ENCODE data around the gene NSA2.
"Not testable (repeated sequence)": the region's sequence is repeated elsewhere in the genome, so short reads cannot be mapped to it uniquely, and the experiment has no call there.

The NSA2 gene

GRCh38 chr5:74766849-74767578 lies at the start of gene NSA2, which contains the start of gene GFM2:
TSS of gene NSA2 (plus strand) at chr5:74767249. CDS start at chr5:74767361, 112 bp downstream.
TSS of gene GFM2 (minus strand) at chr5:74767117. CDS start at chr5:74763742, 3,375 bp downstream.
- DNase-seq (peak; percentile 91), ATAC-seq (peak; percentile 91)

- DNase-seq (no peak), ATAC-seq (no peak)
Observed at GRCh38 chr5:74717596-74717995, 49.5 kb upstream of the NSA2 start.

- DNase-seq (no peak), ATAC-seq (no peak)
Observed at GRCh38 chr5:74722271-74722670, 44.8 kb upstream of the NSA2 start.

GRCh38 chr5:74725331-74725730 lies 41.7 kb upstream of the NSA2 start:
- no peak for ATAC-seq
- no peak for DNase-seq

- ATAC-seq (no peak), DNase-seq (no peak)
Observed at GRCh38 chr5:74736759-74737158, 30.3 kb upstream of the NSA2 start.

- no peak for ATAC-seq
- no peak for DNase-seq
Observed at GRCh38 chr5:74738406-74738805, 28.6 kb upstream of the NSA2 start.

GRCh38 chr5:74748742-74749141 lies 18.3 kb upstream of the NSA2 start:
- ATAC-seq, DNase-seq: not testable (repeated sequence)

- ATAC-seq (peak; percentile 35), DNase-seq (no peak)
Observed at GRCh38 chr5:74761241-74761640, 5.8 kb upstream of the NSA2 start.

GRCh38 chr5:74762599-74762998 lies 4.5 kb upstream of the NSA2 start:
- ATAC-seq = peak; percentile 50
- DNase-seq = no peak

GRCh38 chr5:74763504-74763903 lies 3.5 kb upstream of the NSA2 start:
- no peak for ATAC-seq
- DNase-seq = no peak

- ATAC-seq (no peak), DNase-seq (no peak)
Observed at GRCh38 chr5:74765201-74765600, 1.8 kb upstream of the NSA2 start.

- DNase-seq (no peak), ATAC-seq (no peak)
Observed at GRCh38 chr5:74765929-74766328, 1.1 kb upstream of the NSA2 start.

- DNase-seq (no peak), ATAC-seq (no peak)
Observed at GRCh38 chr5:74766418-74766848, 616 bp upstream of the NSA2 start.

- ATAC-seq (peak; percentile 20), DNase-seq (peak; percentile 17)
Observed at GRCh38 chr5:74767579-74767913, 497 bp downstream of the NSA2 start.

- DNase-seq (no peak), ATAC-seq (no peak)
Observed at GRCh38 chr5:74772359-74772758, 5.3 kb downstream of the NSA2 start.

- no peak for ATAC-seq
- DNase-seq = no peak
Observed at GRCh38 chr5:74778609-74779008, 11.6 kb downstream of the NSA2 start.

- ATAC-seq = no peak
- DNase-seq = no peak
Observed at GRCh38 chr5:74786851-74787250, 19.8 kb downstream of the NSA2 start.

GRCh38 chr5:74787424-74787823 lies 20.4 kb downstream of the NSA2 start:
- ATAC-seq = no peak
- DNase-seq = no peak

GRCh38 chr5:74791669-74792068 lies 24.6 kb downstream of the NSA2 start:
- ATAC-seq = not testable (repeated sequence)

GRCh38 chr5:74798977-74799911 lies 32.2 kb downstream of the NSA2 start:
- ATAC-seq (no peak), DNase-seq (no peak)

More at GRCh38 chr5:74791669-74792068, 24.6 kb downstream of the NSA2 start:
- DNase-seq = not testable (repeated sequence)

GRCh38 chr5:74801197-74801596 lies 34.1 kb downstream of the NSA2 start:
- DNase-seq (no peak), ATAC-seq (no peak)

GRCh38 chr5:74801941-74802340 lies 34.9 kb downstream of the NSA2 start:
- ATAC-seq (no peak), DNase-seq (no peak)

- DNase-seq (no peak), ATAC-seq (no peak)
Observed at GRCh38 chr5:74810915-74811314, 43.9 kb downstream of the NSA2 start.

Measured in stimulated activated naive CD8-positive, alpha-beta T cell treated with anti-CD3 and anti-CD28 coated beads, Interleukin-15, Interleukin-2, amounts not matched to agents 100 U/mL and 50 U/mL, for 24 hours (primary cell).